Hepatocyte (in vitro differentiated cells): Measurements from ENCODE around the gene NFILZ. TPM values are rescaled to one million over a fixed set of nuclear protein-coding genes. Genes with fewer than 3 reads are reported as not detected.

Source experiments
- DNase-seq: peaks from one replicate; pipeline ENCODE4 v3.0.0-alpha.2; 2016; ENCODE audit warnings: low spot score
- H2AFZ ChIP-seq: fragments of 200-600 bp; sonication (generic); 2 replicates; pipeline ENCODE4 v1.6.0; 2016; ENCODE audit warnings: antibody characterized with exemption, mild to moderate bottlenecking
- H3K27ac ChIP-seq: fragments of 200-600 bp; sonication (generic); 2 replicates; pipeline ENCODE4 v1.5.1; 2016; ENCODE audit warnings: mild to moderate bottlenecking
- H3K27me3 ChIP-seq: fragments of 200-600 bp; sonication (generic); 2 replicates; pipeline ENCODE4 v1.6.1; 2016
- H3K36me3 ChIP-seq: fragments of 200-600 bp; sonication (generic); replicated peaks from 2 replicates; pipeline ENCODE4 v1.5.1; 2016; ENCODE audit warnings: low read depth; ENCODE audit not compliant: insufficient read depth
- H3K4me1 ChIP-seq: fragments of 200-600 bp; sonication (generic); 2 replicates; pipeline ENCODE4 v1.5.1; 2016; ENCODE audit warnings: mild to moderate bottlenecking, moderate library complexity; ENCODE audit not compliant: insufficient read depth
- H3K4me2 ChIP-seq: fragments of 200-600 bp; sonication (generic); 2 replicates; pipeline ENCODE4 v1.6.0; 2016
- H3K4me3 ChIP-seq: fragments of 200-600 bp; sonication (generic); 2 replicates; pipeline ENCODE4 v1.5.1; 2016; ENCODE audit warnings: mild to moderate bottlenecking
- H3K79me2 ChIP-seq: fragments of 200-600 bp; sonication (generic); 2 replicates; pipeline ENCODE4 v1.6.0; 2017; ENCODE audit warnings: mild to moderate bottlenecking
- H3K9me2 ChIP-seq: fragments of 200-600 bp; sonication (generic); replicated peaks from 2 replicates; pipeline ENCODE4 v1.6.0; 2017; ENCODE audit warnings: mild to moderate bottlenecking; ENCODE audit not compliant: insufficient read depth
- H3K9me3 ChIP-seq: fragments of 200-600 bp; sonication (generic); 2 replicates; pipeline ENCODE4 v1.5.1; 2016; ENCODE audit warnings: low read depth, mild to moderate bottlenecking
- H4K20me1 ChIP-seq: fragments of 200-600 bp; sonication (generic); 2 replicates; pipeline ENCODE4 v1.6.0; 2016; ENCODE audit warnings: mild to moderate bottlenecking; ENCODE audit not compliant: insufficient read depth, poor library complexity, severe bottlenecking
- EZH2 ChIP-seq: fragments of 200-600 bp; sonication (generic); IDR thresholded peaks from 2 replicates; pipeline ENCODE4 v1.6.1; 2016; ENCODE audit warnings: antibody characterized with exemption, mild to moderate bottlenecking, borderline replicate concordance
- EZH2phosphoT487 ChIP-seq: fragments of 200-600 bp; sonication (generic); IDR thresholded peaks from one replicate; pipeline ENCODE4 v1.6.1; 2018; ENCODE audit warnings: antibody characterized with exemption, mild to moderate bottlenecking, low read depth, moderate library complexity; ENCODE audit not compliant: unreplicated experiment, severe bottlenecking
- WGBS: methylation state at CpG from one replicate; pipeline ENCODE4 v1.1.6; 2016; ENCODE audit warnings: low lambda C conversion rate; ENCODE audit errors: missing lambda C conversion rate; 5-methylcytosine and 5-hydroxymethylcytosine counted together
- polyA plus RNA-seq: library from polyadenylated mRNA; unstranded; fragments of >200 nt; fragmentation: Nextera tagmentation; extraction: Ambion mirVana; gene quantifications from 2 replicates; pipeline ENCODE4 v1.2.1, GENCODE V29; 2016
- total RNA-seq: library from RNA; depleted of rRNA; stranded (reverse); fragments of >200 nt; gene quantifications from 2 replicates; pipeline ENCODE4 v1.2.3, GENCODE V29; 2014
- TF ChIP-seq, protein P1 (sequence below): fragments of 200-600 bp; sonication (generic); IDR thresholded peaks from 2 replicates; pipeline ENCODE4 v1.5.1; 2016; ENCODE audit warnings: antibody characterized with exemption, mild to moderate bottlenecking; ENCODE audit not compliant: poor library complexity

NFILZ gene
- total and polyA plus RNA-seq, 2 experiments from 2014 or later: not detected

- WGBS: 3% methylated on average over 38 of the region's 47 CpGs
- peak overlapping the region; percentile 87 for H3K4me2 ChIP-seq
- TF ChIP-seq EZH2phosphoT487: no peak
- TF ChIP-seq, protein P1, sequence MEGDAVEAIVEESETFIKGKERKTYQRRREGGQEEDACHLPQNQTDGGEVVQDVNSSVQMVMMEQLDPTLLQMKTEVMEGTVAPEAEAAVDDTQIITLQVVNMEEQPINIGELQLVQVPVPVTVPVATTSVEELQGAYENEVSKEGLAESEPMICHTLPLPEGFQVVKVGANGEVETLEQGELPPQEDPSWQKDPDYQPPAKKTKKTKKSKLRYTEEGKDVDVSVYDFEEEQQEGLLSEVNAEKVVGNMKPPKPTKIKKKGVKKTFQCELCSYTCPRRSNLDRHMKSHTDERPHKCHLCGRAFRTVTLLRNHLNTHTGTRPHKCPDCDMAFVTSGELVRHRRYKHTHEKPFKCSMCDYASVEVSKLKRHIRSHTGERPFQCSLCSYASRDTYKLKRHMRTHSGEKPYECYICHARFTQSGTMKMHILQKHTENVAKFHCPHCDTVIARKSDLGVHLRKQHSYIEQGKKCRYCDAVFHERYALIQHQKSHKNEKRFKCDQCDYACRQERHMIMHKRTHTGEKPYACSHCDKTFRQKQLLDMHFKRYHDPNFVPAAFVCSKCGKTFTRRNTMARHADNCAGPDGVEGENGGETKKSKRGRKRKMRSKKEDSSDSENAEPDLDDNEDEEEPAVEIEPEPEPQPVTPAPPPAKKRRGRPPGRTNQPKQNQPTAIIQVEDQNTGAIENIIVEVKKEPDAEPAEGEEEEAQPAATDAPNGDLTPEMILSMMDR: peak; percentile 27
- no peak for TF ChIP-seq EZH2
- H3K4me1 ChIP-seq: peaks cover 6% of the 10 kb centered on the region
- H3K36me3 ChIP-seq: no peaks in the 10 kb centered on the region
- H3K27ac ChIP-seq: peak overlapping the region; percentile 91
- H4K20me1 ChIP-seq: no peaks in the 10 kb centered on the region
- H3K27me3 ChIP-seq: no peaks in the 10 kb centered on the region
- peak overlapping the region; percentile 80 for H2AFZ ChIP-seq
- H3K9me3 ChIP-seq: no peaks in the 10 kb centered on the region
- peaks cover 15% of the 10 kb centered on the region for H3K79me2 ChIP-seq
- no peaks in the 10 kb centered on the region for H3K9me2 ChIP-seq
- H3K4me3 ChIP-seq: peak overlapping the region; percentile 63
- DNase-seq: peak; percentile 78
Observed at GRCh38 chr19:8609279-8610040, 21.0 kb upstream of the NFILZ start.

GRCh38 chr19:8610041-8610935 lies 20.1 kb upstream of the NFILZ start, which contains the start of gene ADAMTS10:
TSS of gene ADAMTS10 (minus strand) at chr19:8610715. CDS start at chr19:8605710, 5,005 bp downstream.
- peak within 1 kb of the TSS; percentile 91 for H3K27ac ChIP-seq
- H3K79me2 ChIP-seq: peaks cover 15% of the 10 kb centered on the region
- 2% methylated on average over 29 of the region's 74 CpGs for WGBS
- DNase-seq: peak; percentile 71
- TF ChIP-seq EZH2phosphoT487: no peak
- TF ChIP-seq EZH2: no peak
- TF ChIP-seq, protein P1: no peak
- peak within 1 kb of the TSS; percentile 63 for H3K4me3 ChIP-seq
- H3K9me2 ChIP-seq: no peaks in the 10 kb centered on the region
- peaks cover 6% of the 10 kb centered on the region for H3K4me1 ChIP-seq
- peak within 1 kb of the TSS; percentile 87 for H3K4me2 ChIP-seq
- peak within 1 kb of the TSS; percentile 80 for H2AFZ ChIP-seq
- no peaks in the 10 kb centered on the region for H3K9me3 ChIP-seq
- H3K27me3 ChIP-seq: no peaks in the 10 kb centered on the region
- no peaks in the 10 kb centered on the region for H4K20me1 ChIP-seq
- no peaks in the 10 kb centered on the region for H3K36me3 ChIP-seq

DNA sequence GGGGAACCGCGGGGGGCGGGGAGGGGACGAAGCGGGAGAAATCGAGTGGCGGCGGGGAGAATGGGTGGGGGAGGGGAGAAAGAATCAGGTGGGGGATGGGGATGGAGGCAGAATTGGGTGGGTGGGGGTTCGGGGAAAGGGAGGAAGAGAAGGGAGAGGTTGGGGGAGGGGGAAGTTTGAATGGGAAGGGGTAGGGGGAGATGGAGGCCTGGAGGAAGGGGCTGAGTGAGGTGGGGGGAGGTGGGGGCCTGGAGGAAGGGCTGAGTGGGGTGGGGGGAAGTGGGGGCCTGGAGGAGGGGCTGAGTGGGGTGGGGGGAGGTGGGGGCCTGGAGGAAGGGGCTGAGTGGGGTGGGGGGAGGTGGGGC lies 19.5 kb upstream of the NFILZ start:
- peak overlapping the region; percentile 87 for H3K4me2 ChIP-seq

More for the DNA sequence above, 19.5 kb upstream of the NFILZ start:
- Histone ChIP-seq H3K4me1 (peaks cover 6% of the 10 kb centered on the region), H3K4me3 (peak overlapping the region; percentile 55), H3K79me2 (peaks cover 15% of the 10 kb centered on the region), H3K27me3 (no peaks in the 10 kb centered on the region), H2AFZ (peak overlapping the region; percentile 80), H4K20me1 (no peaks in the 10 kb centered on the region), H3K36me3 (no peaks in the 10 kb centered on the region), H3K9me3 (no peaks in the 10 kb centered on the region), H3K9me2 (no peaks in the 10 kb centered on the region), H3K27ac (no peak overlapping the region)
- peak; percentile 44 for DNase-seq
- no CpG with 5 or more reads among the region's 9 CpGs for WGBS
- TF ChIP-seq, protein P1: no peak
- TF ChIP-seq EZH2 (no peak), EZH2phosphoT487 (no peak)
